Activated B cell treated with CpG ODN at 0.5 μM for 24 hours (primary cell): ENCODE results near the gene PFKL. TPM values are rescaled to one million over a fixed set of nuclear protein-coding genes. Genes with fewer than 3 reads are reported as not detected.

ENCODE experiments used
- ATAC-seq: fragments of 200-7000 bp; cut with Tn5 transposase; one replicate; pipeline ENCODE4 v1.10.0; 2021; ENCODE audit warnings: low read depth, mild to moderate bottlenecking, moderate library complexity
- CTCF ChIA-PET: fragments of 350-600 bp; sonication (Branson Sonifier 250); formaldehyde crosslinking; loops from one replicate; lab custom pipeline; 2021; ENCODE audit warnings: antibody characterized with exemption; lab: Charles Lee
- POLR2A ChIA-PET: fragments of 350-600 bp; sonication (Branson Sonifier 250); formaldehyde crosslinking; loops from one replicate; lab custom pipeline; 2021; ENCODE audit warnings: antibody characterized with exemption; lab: Charles Lee
- DNase-seq: peaks from one replicate; pipeline ENCODE4 v3.0.0; 2022
- H3K27ac Mint-ChIP-seq: one replicate; pipeline ENCODE4 v1.8.0; 2020; ENCODE audit warnings: mixed read lengths
- H3K27me3 Mint-ChIP-seq: one replicate; pipeline ENCODE4 v1.8.0; 2021; ENCODE audit warnings: mixed read lengths
- H3K36me3 Mint-ChIP-seq: one replicate; pipeline ENCODE4 v1.8.0; 2021; ENCODE audit warnings: low read depth, mixed read lengths
- H3K4me1 Mint-ChIP-seq: one replicate; pipeline ENCODE4 v1.8.0; 2021; ENCODE audit warnings: mixed read lengths
- H3K4me3 Mint-ChIP-seq: one replicate; pipeline ENCODE4 v1.8.0; 2020; ENCODE audit warnings: mild to moderate bottlenecking, mixed read lengths
- H3K9me3 Mint-ChIP-seq: one replicate; pipeline ENCODE4 v1.8.0; 2020; ENCODE audit warnings: mixed read lengths
- CTCF ChIP-seq: fragments of 200-600 bp; IDR thresholded peaks from one replicate; pipeline ENCODE4 v1.8.0; 2022; ENCODE audit warnings: antibody characterized with exemption, mild to moderate bottlenecking
- intact Hi-C: fragments of 100-400 bp; cut with micrococcal nuclease; formaldehyde crosslinking; loops from one replicate; pipeline ENCODE4 v1.15.1; 2024
- total RNA-seq: library from RNA; stranded (reverse); gene quantifications from 2 replicates; pipeline ENCODE4 v1.2.3, GENCODE V29; 2022

Gene PFKL
- total RNA-seq, 1 donor from 2014 or later: 174 TPM

GRCh38 chr21:44292812-44293195 is 7.0 kb upstream of the PFKL start:
- DNase-seq (no peak), ATAC-seq (no peak)
- H3K27me3 Mint-ChIP-seq: peaks cover under 1% of the 10 kb centered on the region
- H3K4me3 Mint-ChIP-seq: no peak overlapping the region
- no peak overlapping the region for H3K27ac Mint-ChIP-seq
- peaks cover 39% of the 10 kb centered on the region for H3K4me1 Mint-ChIP-seq
- TF ChIP-seq CTCF: no peak
- CTCF ChIA-PET: no interaction called here
- POLR2A ChIA-PET: no interaction called here
- no peaks in the 10 kb centered on the region for H3K9me3 Mint-ChIP-seq
- no peaks in the 10 kb centered on the region for H3K36me3 Mint-ChIP-seq
- intact Hi-C loops: no loop called here

- TF ChIP-seq CTCF: no peak
- Mint-ChIP-seq H3K4me3 (no peak overlapping the region), H3K27me3 (no peaks in the 10 kb centered on the region), H3K9me3 (no peaks in the 10 kb centered on the region), H3K4me1 (peaks cover 46% of the 10 kb centered on the region), H3K27ac (no peak overlapping the region), H3K36me3 (no peaks in the 10 kb centered on the region)
- POLR2A ChIA-PET: interaction anchor here (1.0 kb wide), 1 partner anchor 39 kb away, joined by 5 read pairs; no protein-coding TSS in a partner anchor
- DNase-seq (no peak), ATAC-seq (no peak)
- intact Hi-C loops: no loop called here
- CTCF ChIA-PET: no interaction called here
These were observed 6.2 kb upstream of the PFKL start for GRCh38 chr21:44293551-44294231.

GRCh38 chr21:44294391-44295162 is 5.3 kb upstream of the PFKL start:
- Mint-ChIP-seq H3K4me3 (no peak overlapping the region), H3K4me1 (peaks cover 53% of the 10 kb centered on the region), H3K9me3 (no peaks in the 10 kb centered on the region), H3K27ac (no peak overlapping the region), H3K27me3 (no peaks in the 10 kb centered on the region), H3K36me3 (no peaks in the 10 kb centered on the region)
- intact Hi-C loops: no loop called here
- no peak for TF ChIP-seq CTCF
- no peak for ATAC-seq
- no peak for DNase-seq
- CTCF ChIA-PET: no interaction called here
- POLR2A ChIA-PET: interaction anchor here (1.0 kb wide), 1 partner anchor 40 kb away, joined by 5 read pairs; no protein-coding TSS in a partner anchor

- H3K27ac Mint-ChIP-seq: no peak overlapping the region
- intact Hi-C loops: no loop called here
- H3K4me3 Mint-ChIP-seq: peak overlapping the region; percentile 24
- no peaks in the 10 kb centered on the region for H3K9me3 Mint-ChIP-seq
- H3K4me1 Mint-ChIP-seq: peaks cover 53% of the 10 kb centered on the region
- CTCF ChIA-PET: no interaction called here
- no peaks in the 10 kb centered on the region for H3K36me3 Mint-ChIP-seq
- DNase-seq (no peak), ATAC-seq (no peak)
- no peaks in the 10 kb centered on the region for H3K27me3 Mint-ChIP-seq
- POLR2A ChIA-PET: interaction anchor here (1.0 kb wide), 1 partner anchor 41 kb away, joined by 5 read pairs; no protein-coding TSS in a partner anchor
- no peak for TF ChIP-seq CTCF
These were observed 4.7 kb upstream of the PFKL start for GRCh38 chr21:44295163-44295573.

GRCh38 chr21:44295646-44296045 is 4.2 kb upstream of the PFKL start:
- Mint-ChIP-seq H3K27me3 (no peaks in the 10 kb centered on the region), H3K9me3 (no peaks in the 10 kb centered on the region), H3K4me3 (peak overlapping the region; percentile 24), H3K36me3 (no peaks in the 10 kb centered on the region), H3K4me1 (peaks cover 51% of the 10 kb centered on the region), H3K27ac (no peak overlapping the region)
- ChIA-PET CTCF (interaction anchor here (1.9 kb wide), 1 partner anchor 27 kb away, joined by 7 read pairs; no protein-coding TSS in a partner anchor), POLR2A (no interaction called here)
- DNase-seq (no peak), ATAC-seq (no peak)
- intact Hi-C loops: no loop called here
- no peak for TF ChIP-seq CTCF
